Measurements from ENCODE around the gene ZNF532. TPM values are rescaled to one million over a fixed set of nuclear protein-coding genes. Genes with fewer than 3 reads are reported as not detected.
A peak's percentile ranks its signal among the peaks of the same experiment; 100 is the strongest.

ZNF532 gene
- total RNA-seq, 2 donors from 2014 or later, result 133 to 211 TPM

DNA sequence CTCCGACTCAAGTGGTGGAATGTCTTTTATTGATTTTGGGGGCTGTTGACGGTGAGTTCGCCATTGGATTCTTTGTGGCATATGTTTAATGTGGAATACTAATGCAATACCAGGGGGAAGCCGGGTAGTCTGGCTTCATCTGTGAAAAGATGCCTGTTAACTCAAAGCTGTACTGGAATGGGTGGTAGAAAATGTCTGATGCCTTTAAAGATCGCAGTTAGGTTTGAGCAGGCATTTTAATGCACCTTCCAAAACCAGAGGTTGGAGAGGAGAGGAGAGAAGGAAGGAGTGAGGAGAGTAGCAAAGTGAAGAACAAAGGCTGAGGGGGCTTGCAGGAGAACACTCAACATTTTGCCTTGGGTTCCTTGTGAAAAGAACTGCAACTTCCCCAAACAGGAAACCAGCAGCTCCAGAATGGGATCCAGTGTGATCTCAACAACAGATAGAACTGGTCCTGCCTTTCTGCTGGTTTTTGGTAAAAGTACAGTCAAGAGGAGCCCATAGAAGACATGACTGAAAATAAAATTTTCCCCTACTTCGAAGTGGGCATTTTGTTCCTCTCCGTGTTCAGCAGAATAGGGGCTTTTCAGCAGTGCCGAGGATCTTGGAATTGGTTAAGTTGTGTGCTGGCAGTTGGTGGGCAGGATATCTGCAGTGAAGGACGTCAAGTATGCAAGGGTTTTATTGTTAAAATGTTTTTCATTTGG, 1.5 kb downstream of the ZNF532 start:
- Histone ChIP-seq H3K4me1 (ENCODE audit: control insufficient read depth in 1 of 2, low read depth in 2 of 2) (peaks cover 58 to 88% of the 10 kb centered on the region in 2 donors), H3K27me3 (replicated peaks; ENCODE audit: insufficient read depth) (no peaks in the 10 kb centered on the region), H3K4me3 (peak overlapping the region; percentile 67), H3K27ac (peak overlapping the region; percentile 96 to 99), H3K36me3 (peaks cover 5% of the 10 kb centered on the region), H3K9me3 (no peaks in the 10 kb centered on the region)
- DNase-seq (ENCODE audit: low spot score), result no peak
- TF ChIP-seq, protein P1, sequence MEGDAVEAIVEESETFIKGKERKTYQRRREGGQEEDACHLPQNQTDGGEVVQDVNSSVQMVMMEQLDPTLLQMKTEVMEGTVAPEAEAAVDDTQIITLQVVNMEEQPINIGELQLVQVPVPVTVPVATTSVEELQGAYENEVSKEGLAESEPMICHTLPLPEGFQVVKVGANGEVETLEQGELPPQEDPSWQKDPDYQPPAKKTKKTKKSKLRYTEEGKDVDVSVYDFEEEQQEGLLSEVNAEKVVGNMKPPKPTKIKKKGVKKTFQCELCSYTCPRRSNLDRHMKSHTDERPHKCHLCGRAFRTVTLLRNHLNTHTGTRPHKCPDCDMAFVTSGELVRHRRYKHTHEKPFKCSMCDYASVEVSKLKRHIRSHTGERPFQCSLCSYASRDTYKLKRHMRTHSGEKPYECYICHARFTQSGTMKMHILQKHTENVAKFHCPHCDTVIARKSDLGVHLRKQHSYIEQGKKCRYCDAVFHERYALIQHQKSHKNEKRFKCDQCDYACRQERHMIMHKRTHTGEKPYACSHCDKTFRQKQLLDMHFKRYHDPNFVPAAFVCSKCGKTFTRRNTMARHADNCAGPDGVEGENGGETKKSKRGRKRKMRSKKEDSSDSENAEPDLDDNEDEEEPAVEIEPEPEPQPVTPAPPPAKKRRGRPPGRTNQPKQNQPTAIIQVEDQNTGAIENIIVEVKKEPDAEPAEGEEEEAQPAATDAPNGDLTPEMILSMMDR (IDR thresholded peaks at IDR 0.05), result no peak
- ATAC-seq (ENCODE audit: insufficient number of reproducible peaks, low FRiP score, low read depth), result no peak

DNA sequence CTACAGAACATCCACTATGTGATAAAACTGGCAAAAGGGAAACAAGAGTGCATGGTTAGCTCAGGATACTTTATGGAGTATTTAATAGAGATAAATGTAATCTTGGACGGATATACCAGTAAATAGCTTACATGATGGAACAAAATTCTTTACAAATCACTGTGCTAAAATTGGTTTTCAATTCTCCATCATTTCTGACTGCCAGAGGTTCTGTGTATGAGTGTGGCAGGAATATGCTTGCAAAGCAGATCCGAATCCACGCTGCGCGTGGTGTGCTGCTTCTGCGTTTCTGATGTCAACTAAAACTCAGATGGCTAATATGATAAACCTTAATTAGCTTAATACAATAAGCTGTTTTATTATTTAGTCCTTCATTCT, 2.1 kb downstream of the ZNF532 start:
- Histone ChIP-seq H3K4me3 (peak overlapping the region; percentile 67), H3K36me3 (peaks cover 5% of the 10 kb centered on the region), H3K9me3 (no peaks in the 10 kb centered on the region), H3K27me3 (replicated peaks; ENCODE audit: insufficient read depth) (no peaks in the 10 kb centered on the region), H3K4me1 (ENCODE audit: control insufficient read depth in 1 of 2, low read depth in 2 of 2) (peaks cover 56 to 88% of the 10 kb centered on the region in 2 donors), H3K27ac (peak overlapping the region; percentile 96 to 99)
- DNase-seq (ENCODE audit: low spot score) (no peak), ATAC-seq (ENCODE audit: insufficient number of reproducible peaks, low FRiP score, low read depth) (no peak)
- TF ChIP-seq, protein P1 (IDR thresholded peaks at IDR 0.05), result no peak

DNA sequence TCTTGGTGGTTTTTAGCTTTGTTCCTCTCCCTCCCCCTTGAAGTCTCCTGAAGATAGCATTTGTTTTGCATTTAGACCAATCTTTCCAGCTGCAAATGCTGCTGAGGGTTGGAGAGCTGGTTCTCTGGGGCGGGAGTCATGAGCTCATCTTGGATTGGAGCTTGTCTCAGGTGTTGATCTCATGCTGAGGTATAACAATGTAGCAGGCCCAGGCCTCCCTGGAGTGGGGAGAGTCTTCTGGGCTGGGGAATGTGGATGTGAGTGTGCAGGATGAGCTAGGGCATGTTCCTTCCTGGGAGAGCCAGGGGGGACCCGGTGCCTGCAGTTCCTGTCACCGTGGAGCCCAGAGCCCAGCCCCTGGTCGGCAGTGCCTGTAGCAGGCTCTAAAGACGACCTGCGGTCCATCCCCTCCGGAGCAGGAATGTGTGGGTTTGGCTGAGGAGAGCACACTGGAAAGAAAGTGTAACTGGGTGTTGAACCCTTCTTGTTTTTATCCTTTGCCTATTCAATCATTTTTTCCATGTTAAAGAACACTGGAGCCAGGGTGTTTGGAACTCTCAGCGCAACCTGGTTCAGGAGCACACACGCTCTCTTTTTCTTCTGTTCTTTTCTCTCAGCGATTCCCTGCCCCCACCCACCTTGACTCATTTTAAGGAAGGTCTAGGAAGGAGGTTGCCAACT, 2.7 kb downstream of the ZNF532 start:
- Histone ChIP-seq H3K4me1 (ENCODE audit: control insufficient read depth in 1 of 2, low read depth in 2 of 2) (peaks cover 52 to 88% of the 10 kb centered on the region in 2 donors), H3K4me3 (peak overlapping the region; percentile 67), H3K36me3 (peaks cover 5% of the 10 kb centered on the region), H3K27me3 (replicated peaks; ENCODE audit: insufficient read depth) (no peaks in the 10 kb centered on the region), H3K27ac (peak overlapping the region; percentile 96 to 99), H3K9me3 (no peaks in the 10 kb centered on the region)
- DNase-seq (ENCODE audit: low spot score) (no peak), ATAC-seq (ENCODE audit: insufficient number of reproducible peaks, low FRiP score, low read depth) (no peak)
- TF ChIP-seq, protein P1 (IDR thresholded peaks at IDR 0.05), result no peak

DNA sequence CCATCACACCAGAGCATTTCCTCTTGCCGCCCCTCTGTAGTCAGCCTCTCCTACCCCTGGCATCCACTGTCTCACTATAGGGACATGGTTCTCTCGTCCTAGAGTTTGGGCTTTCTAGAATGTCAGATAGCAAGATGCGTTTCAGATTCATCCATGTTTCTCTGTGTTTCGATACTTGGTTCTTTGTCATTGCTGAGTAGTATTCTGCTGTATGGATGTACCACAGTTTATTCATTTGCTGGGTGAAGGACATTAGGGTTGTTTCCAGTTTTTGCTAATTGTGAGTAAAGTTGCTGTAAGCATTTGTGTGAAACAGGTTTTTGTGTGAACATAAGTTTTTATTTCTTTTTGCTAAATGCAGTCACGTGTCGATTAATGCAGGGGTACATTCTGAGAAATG, 3.8 kb downstream of the ZNF532 start:
- Histone ChIP-seq H3K4me3 (no peak overlapping the region), H3K36me3 (peaks cover 5% of the 10 kb centered on the region), H3K27me3 (replicated peaks; ENCODE audit: insufficient read depth) (no peaks in the 10 kb centered on the region), H3K9me3 (no peaks in the 10 kb centered on the region), H3K27ac (peak overlapping the region; percentile 19 to 99), H3K4me1 (ENCODE audit: control insufficient read depth in 1 of 2, low read depth in 2 of 2) (peaks cover 47 to 89% of the 10 kb centered on the region in 2 donors)
- ATAC-seq (ENCODE audit: insufficient number of reproducible peaks, low FRiP score, low read depth) (no peak), DNase-seq (ENCODE audit: low spot score) (no peak)
- TF ChIP-seq, protein P1 (IDR thresholded peaks at IDR 0.05), result no peak

DNA sequence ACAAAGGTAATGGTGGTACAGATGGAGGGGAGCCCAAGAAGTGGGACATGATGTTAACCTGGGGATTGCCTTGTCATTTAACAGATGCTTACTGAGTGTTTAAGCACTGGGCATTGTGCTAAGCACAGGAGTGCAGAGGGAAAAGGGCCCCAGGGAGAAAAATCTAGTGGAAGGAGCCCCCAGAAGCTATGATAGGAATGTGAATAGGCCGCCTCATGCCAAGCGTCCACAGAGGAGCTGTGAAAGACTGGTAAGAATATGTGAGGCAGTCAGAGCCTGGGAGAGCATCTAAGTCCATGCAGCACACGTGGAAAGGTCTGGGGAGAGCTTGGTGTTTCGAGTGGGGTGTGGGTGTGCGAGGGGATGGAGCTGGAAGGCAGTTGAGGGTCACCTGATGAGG, 5.5 kb downstream of the ZNF532 start:
- no peak for ATAC-seq (ENCODE audit: insufficient number of reproducible peaks, low FRiP score, low read depth)
- H3K27me3 ChIP-seq (replicated peaks; ENCODE audit: insufficient read depth), result no peaks in the 10 kb centered on the region
- TF ChIP-seq, protein P1 (IDR thresholded peaks at IDR 0.05), result no peak
- no peaks in the 10 kb centered on the region for H3K9me3 ChIP-seq
- peaks cover 5% of the 10 kb centered on the region for H3K36me3 ChIP-seq
- peak overlapping the region; percentile 2 for H3K4me3 ChIP-seq
- DNase-seq (ENCODE audit: low spot score), result no peak
- H3K4me1 ChIP-seq (ENCODE audit: control insufficient read depth in 1 of 2, low read depth in 2 of 2), result peaks cover 39 to 95% of the 10 kb centered on the region in 2 donors
- peak overlapping the region; percentile 54 to 65 for H3K27ac ChIP-seq
